Skeletal muscle satellite cell (primary cell): ENCODE measurements around the gene DMAC1. TPM values are rescaled to one million over a fixed set of nuclear protein-coding genes. Genes with fewer than 3 reads are reported as not detected.

Experiments
- H3K27me3 ChIP-seq: 2 replicates; pipeline ENCODE4 v1.7.0; 2013; ENCODE audit warnings: low read length; ENCODE audit not compliant: control insufficient read depth, insufficient read depth
- H3K36me3 ChIP-seq: 2 replicates; pipeline ENCODE4 v1.7.0; 2013; ENCODE audit warnings: mild to moderate bottlenecking, control low read depth, low read length; ENCODE audit not compliant: insufficient read depth
- H3K4me1 ChIP-seq: 2 replicates; pipeline ENCODE4 v1.7.0; 2013; ENCODE audit warnings: low read length; ENCODE audit not compliant: control insufficient read depth, insufficient read depth
- H3K4me2 ChIP-seq: 2 replicates; pipeline ENCODE4 v1.7.0; 2013; ENCODE audit warnings: mild to moderate bottlenecking, low read length
- H3K4me3 ChIP-seq: 2 replicates; pipeline ENCODE4 v1.7.0; 2013; ENCODE audit warnings: low read length
- H3K9ac ChIP-seq: 2 replicates; pipeline ENCODE4 v1.7.0; 2013; ENCODE audit warnings: mild to moderate bottlenecking, low read depth, low read length, moderate library complexity
- H3K9me3 ChIP-seq: replicated peaks from 2 replicates; pipeline ENCODE4 v1.7.0; 2013; ENCODE audit warnings: mild to moderate bottlenecking, control low read depth, low read length
- total RNA-seq: library from RNA; depleted of rRNA; stranded (reverse); fragments of >200 nt; gene quantifications from 2 replicates; pipeline ENCODE4 v1.2.3, GENCODE V29; 2012; rRNA removed

Gene DMAC1
- total RNA-seq: 10.3 and 14.2 TPM in 2 replicates

- no peaks in the 10 kb centered on the region for H3K9me3 ChIP-seq
Measured at GRCh38 chr9:7799234-7799943, at the start of gene DMAC1. Gene DMAC1, minus strand, starts transcription at chr9:7799778. Its CDS starts 44 bp downstream, at chr9:7799734.

GRCh38 chr9:7849362-7849761, 49.8 kb upstream of the DMAC1 start:
- Histone ChIP-seq H3K4me1 (no peaks in the 10 kb centered on the region), H3K9ac (no peak overlapping the region), H3K4me2 (no peak overlapping the region), H3K4me3 (no peak overlapping the region), H3K27me3 (no peaks in the 10 kb centered on the region), H3K9me3 (no peaks in the 10 kb centered on the region), H3K36me3 (no peaks in the 10 kb centered on the region)

More at GRCh38 chr9:7799234-7799943, at the start of gene DMAC1:
- Histone ChIP-seq H3K4me3 (peak within 1 kb of the TSS; percentile 89), H3K4me1 (peaks cover 7% of the 10 kb centered on the region), H3K36me3 (peaks cover 17% of the 10 kb centered on the region), H3K4me2 (peak within 1 kb of the TSS; percentile 89), H3K27me3 (no peaks in the 10 kb centered on the region), H3K9ac (peak within 1 kb of the TSS; percentile 92)

- Histone ChIP-seq H3K36me3 (no peaks in the 10 kb centered on the region), H3K9ac (no peak overlapping the region), H3K4me1 (no peaks in the 10 kb centered on the region), H3K27me3 (no peaks in the 10 kb centered on the region), H3K4me2 (no peak overlapping the region), H3K4me3 (no peak overlapping the region), H3K9me3 (no peaks in the 10 kb centered on the region)
Measured at GRCh38 chr9:7848498-7848897, 48.9 kb upstream of the DMAC1 start.

GRCh38 chr9:7844242-7844641, 44.7 kb upstream of the DMAC1 start:
- Histone ChIP-seq H3K36me3 (no peaks in the 10 kb centered on the region), H3K9me3 (no peaks in the 10 kb centered on the region), H3K9ac (no peak overlapping the region), H3K4me1 (no peaks in the 10 kb centered on the region), H3K4me2 (no peak overlapping the region), H3K27me3 (no peaks in the 10 kb centered on the region), H3K4me3 (no peak overlapping the region)

GRCh38 chr9:7841831-7842230, 42.3 kb upstream of the DMAC1 start:
- H3K9ac ChIP-seq: no peak overlapping the region
- no peaks in the 10 kb centered on the region for H3K9me3 ChIP-seq
- no peaks in the 10 kb centered on the region for H3K27me3 ChIP-seq
- H3K36me3 ChIP-seq: no peaks in the 10 kb centered on the region
- H3K4me2 ChIP-seq: no peak overlapping the region
- no peak overlapping the region for H3K4me3 ChIP-seq
- H3K4me1 ChIP-seq: no peaks in the 10 kb centered on the region

GRCh38 chr9:7834531-7834930, 35.0 kb upstream of the DMAC1 start:
- Histone ChIP-seq H3K9me3 (no peaks in the 10 kb centered on the region), H3K4me1 (no peaks in the 10 kb centered on the region), H3K27me3 (no peaks in the 10 kb centered on the region), H3K36me3 (no peaks in the 10 kb centered on the region), H3K9ac (no peak overlapping the region), H3K4me2 (no peak overlapping the region), H3K4me3 (no peak overlapping the region)

- no peaks in the 10 kb centered on the region for H3K36me3 ChIP-seq
- H3K27me3 ChIP-seq: no peaks in the 10 kb centered on the region
- no peaks in the 10 kb centered on the region for H3K9me3 ChIP-seq
- H3K4me1 ChIP-seq: no peaks in the 10 kb centered on the region
- H3K9ac ChIP-seq: no peak overlapping the region
- H3K4me2 ChIP-seq: no peak overlapping the region
- no peak overlapping the region for H3K4me3 ChIP-seq
Measured at GRCh38 chr9:7828334-7828733, 28.8 kb upstream of the DMAC1 start.

GRCh38 chr9:7827792-7828191, 28.2 kb upstream of the DMAC1 start:
- H3K27me3 ChIP-seq: no peaks in the 10 kb centered on the region
- no peaks in the 10 kb centered on the region for H3K4me1 ChIP-seq
- H3K36me3 ChIP-seq: no peaks in the 10 kb centered on the region

GRCh38 chr9:7827056-7827455, 27.5 kb upstream of the DMAC1 start:
- Histone ChIP-seq H3K4me3 (no peak overlapping the region), H3K4me2 (no peak overlapping the region), H3K4me1 (no peaks in the 10 kb centered on the region), H3K9ac (no peak overlapping the region), H3K36me3 (no peaks in the 10 kb centered on the region), H3K9me3 (no peaks in the 10 kb centered on the region), H3K27me3 (no peaks in the 10 kb centered on the region)

More at GRCh38 chr9:7827792-7828191, 28.2 kb upstream of the DMAC1 start:
- Histone ChIP-seq H3K9me3 (no peaks in the 10 kb centered on the region), H3K9ac (no peak overlapping the region), H3K4me2 (no peak overlapping the region), H3K4me3 (no peak overlapping the region)

- H3K9me3 ChIP-seq: no peaks in the 10 kb centered on the region
- H3K4me1 ChIP-seq: no peaks in the 10 kb centered on the region
- H3K27me3 ChIP-seq: no peaks in the 10 kb centered on the region
- no peaks in the 10 kb centered on the region for H3K36me3 ChIP-seq
- H3K9ac ChIP-seq: no peak overlapping the region
- H3K4me3 ChIP-seq: no peak overlapping the region
- H3K4me2 ChIP-seq: no peak overlapping the region
Measured at GRCh38 chr9:7823651-7824050, 24.1 kb upstream of the DMAC1 start.

- H3K4me1 ChIP-seq: no peaks in the 10 kb centered on the region
- H3K4me2 ChIP-seq: no peak overlapping the region
- no peaks in the 10 kb centered on the region for H3K27me3 ChIP-seq
- no peaks in the 10 kb centered on the region for H3K36me3 ChIP-seq
- H3K9me3 ChIP-seq: no peaks in the 10 kb centered on the region
- H3K9ac ChIP-seq: no peak overlapping the region
- no peak overlapping the region for H3K4me3 ChIP-seq
Measured at GRCh38 chr9:7819984-7820383, 20.4 kb upstream of the DMAC1 start.

- no peaks in the 10 kb centered on the region for H3K4me1 ChIP-seq
- H3K4me3 ChIP-seq: no peak overlapping the region
- no peaks in the 10 kb centered on the region for H3K9me3 ChIP-seq
- no peaks in the 10 kb centered on the region for H3K27me3 ChIP-seq
- H3K4me2 ChIP-seq: no peak overlapping the region
- no peak overlapping the region for H3K9ac ChIP-seq
- no peaks in the 10 kb centered on the region for H3K36me3 ChIP-seq
Measured at GRCh38 chr9:7816021-7816420, 16.4 kb upstream of the DMAC1 start.
